ENCODE measurements around the gene KLHL7.

Gene KLHL7, protein sequence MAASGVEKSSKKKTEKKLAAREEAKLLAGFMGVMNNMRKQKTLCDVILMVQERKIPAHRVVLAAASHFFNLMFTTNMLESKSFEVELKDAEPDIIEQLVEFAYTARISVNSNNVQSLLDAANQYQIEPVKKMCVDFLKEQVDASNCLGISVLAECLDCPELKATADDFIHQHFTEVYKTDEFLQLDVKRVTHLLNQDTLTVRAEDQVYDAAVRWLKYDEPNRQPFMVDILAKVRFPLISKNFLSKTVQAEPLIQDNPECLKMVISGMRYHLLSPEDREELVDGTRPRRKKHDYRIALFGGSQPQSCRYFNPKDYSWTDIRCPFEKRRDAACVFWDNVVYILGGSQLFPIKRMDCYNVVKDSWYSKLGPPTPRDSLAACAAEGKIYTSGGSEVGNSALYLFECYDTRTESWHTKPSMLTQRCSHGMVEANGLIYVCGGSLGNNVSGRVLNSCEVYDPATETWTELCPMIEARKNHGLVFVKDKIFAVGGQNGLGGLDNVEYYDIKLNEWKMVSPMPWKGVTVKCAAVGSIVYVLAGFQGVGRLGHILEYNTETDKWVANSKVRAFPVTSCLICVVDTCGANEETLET

DNA sequence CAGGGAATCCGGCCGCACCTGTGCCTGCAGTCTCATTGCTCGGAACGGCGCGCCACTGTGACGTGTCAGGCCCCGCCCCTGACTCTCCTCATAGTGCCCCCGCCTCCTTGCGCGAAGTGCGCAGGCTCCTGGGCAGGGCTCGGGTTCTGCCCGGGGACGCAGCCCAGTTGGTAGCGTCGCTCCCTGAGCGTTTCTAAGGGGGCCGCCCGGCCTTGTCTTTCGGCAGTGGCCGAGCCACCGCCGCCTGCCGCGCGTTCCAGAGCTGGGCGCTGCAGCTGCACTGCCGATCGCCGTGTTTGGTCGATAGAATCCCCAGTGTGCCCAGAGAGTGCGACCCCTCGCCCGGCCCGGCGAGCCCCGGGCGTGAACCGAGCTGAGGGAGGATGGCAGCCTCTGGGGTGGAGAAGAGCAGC lies at the start of gene KLHL7:
Gene KLHL7, plus strand, starts transcription at position 142 of the 413 bp plus-strand sequence. Its CDS starts 242 bp downstream, at position 384.
- DNase-seq (ENCODE audit: low read depth in 2 of 2), result peak; percentile 92 to 98

DNA sequence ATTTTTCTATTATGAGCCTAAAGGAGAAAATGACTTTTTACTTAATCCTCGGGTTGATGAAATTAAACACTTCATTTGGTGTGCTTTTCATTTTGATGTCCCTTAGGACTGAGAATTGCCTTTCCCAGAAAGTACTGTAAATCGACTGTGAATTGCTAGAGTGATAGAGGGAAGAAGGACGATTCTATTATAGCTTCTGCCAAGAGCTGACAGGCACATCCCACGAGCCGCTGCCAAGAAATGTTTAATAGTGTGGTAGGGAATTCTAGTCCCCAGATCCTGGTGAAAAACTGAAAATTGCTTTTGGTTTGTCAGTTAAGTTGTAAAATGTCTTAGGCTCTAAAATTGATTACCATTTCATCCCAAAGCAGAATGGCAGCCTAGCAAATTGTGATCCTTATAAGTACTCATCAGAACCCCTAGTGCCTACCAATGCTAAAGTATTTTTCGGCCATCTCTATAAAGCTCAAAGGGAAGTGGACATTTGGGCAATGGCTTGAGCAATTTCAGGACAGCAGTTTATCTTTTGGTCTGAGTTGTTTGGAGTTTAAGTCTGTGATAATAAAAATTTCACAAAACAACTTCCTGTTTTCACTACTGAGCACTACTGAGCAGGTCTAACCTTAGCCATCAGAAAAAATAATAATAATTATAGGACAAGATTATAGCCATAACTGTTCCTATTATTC lies 47.0 kb upstream of the KLHL7 start:
- DNase-seq (ENCODE audit: low read depth in 2 of 2), result no peak

DNA sequence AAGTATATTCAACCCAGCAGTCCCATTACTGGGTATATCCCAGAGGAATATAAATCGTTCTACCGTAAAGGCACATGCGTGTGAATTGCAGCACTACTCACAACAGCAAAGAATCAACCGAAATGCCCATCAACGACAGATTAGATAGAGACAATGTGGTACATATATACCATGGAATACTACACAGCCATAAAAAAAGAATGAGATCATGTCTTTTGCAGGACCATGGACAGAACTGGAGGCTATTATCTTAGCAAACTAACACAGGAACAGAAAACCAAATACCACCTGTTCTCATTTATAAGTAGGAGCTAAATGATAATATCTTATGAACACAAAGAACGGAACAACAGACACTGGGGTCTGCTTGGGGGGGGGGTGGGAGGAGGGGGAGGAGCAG lies 44.3 kb upstream of the KLHL7 start:
- no peak for DNase-seq (ENCODE audit: low read depth in 2 of 2)

DNA sequence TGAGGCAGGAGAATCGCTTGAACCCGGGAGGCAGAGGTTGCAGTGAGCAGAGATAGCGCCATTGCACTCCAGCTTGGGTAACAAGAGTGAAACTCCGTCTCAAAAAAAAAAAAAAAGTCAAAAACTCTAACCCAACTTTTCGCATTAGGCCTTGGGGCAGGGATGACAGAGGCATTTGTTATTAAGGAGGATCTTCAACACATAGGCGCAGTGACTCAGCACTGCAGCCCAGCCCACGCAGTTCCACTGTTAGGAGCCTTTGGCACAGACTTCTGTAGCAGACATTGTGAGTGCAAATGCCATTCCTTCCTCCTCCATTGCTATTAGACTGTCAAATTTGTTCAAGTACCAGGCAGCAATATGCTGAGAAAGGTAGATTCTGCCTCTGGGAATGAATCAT lies 43.1 kb upstream of the KLHL7 start:
- DNase-seq (ENCODE audit: low read depth in 2 of 2), result no peak

DNA sequence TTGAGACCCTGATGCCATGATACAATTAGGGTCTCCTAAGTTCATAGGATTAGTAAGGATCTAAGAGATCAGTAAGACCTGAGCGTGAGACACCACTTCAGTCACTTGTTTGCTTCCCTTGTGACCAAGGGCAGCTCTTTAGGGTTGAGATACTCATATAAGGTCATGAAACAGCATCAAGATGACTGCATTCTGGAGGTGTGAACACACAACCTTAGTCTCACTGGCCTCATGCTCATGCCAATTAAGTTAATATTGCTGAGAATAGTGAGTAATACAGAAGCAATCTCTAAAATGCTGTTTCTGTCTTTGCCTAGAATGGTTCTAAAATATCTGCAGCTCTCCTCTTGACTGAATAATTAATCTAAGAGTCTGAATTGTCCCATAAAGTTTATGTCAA lies 39.6 kb upstream of the KLHL7 start:
- DNase-seq (ENCODE audit: low read depth in 2 of 2), result no peak

DNA sequence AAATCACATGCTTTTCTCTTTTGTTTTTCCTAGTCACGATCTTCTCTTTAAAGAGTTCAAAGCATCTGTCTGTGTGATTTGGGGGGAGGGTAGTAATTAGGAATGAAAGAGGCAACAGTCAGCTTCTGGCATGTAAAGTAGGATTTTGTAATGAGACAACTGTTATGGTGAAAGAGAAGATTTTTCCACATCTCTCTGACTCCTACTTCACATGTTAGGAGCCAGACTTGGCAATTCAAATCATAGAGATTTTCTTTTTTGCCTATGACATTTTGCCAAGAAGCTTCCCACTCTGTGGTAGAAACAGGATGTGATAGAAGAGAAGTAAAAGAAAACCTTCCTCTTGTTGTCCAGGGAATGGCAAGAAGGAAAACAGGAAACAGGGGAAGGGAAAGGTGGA lies 38.3 kb upstream of the KLHL7 start:
- DNase-seq (ENCODE audit: low read depth in 2 of 2), result no peak

DNA sequence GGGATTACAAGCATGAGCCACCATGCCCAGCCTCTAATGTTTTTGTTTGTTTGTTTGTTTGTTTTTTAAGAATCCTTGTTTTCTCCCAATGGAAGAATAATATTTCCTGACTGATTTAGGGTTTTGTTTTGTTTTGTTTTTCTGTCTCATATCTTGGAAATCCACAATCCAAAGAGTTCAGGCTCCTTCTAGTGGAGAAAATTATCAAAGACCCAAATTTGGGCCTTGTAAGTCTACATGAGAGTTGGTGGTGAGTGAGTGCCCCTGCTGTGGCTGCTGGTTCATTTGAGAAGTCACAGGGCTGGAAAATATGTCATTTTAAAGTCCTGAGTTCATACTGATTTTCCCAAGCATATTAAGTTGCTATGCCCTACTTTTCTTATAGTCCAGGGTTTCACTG lies 33.5 kb upstream of the KLHL7 start:
- DNase-seq (ENCODE audit: low read depth in 2 of 2), result no peak

DNA sequence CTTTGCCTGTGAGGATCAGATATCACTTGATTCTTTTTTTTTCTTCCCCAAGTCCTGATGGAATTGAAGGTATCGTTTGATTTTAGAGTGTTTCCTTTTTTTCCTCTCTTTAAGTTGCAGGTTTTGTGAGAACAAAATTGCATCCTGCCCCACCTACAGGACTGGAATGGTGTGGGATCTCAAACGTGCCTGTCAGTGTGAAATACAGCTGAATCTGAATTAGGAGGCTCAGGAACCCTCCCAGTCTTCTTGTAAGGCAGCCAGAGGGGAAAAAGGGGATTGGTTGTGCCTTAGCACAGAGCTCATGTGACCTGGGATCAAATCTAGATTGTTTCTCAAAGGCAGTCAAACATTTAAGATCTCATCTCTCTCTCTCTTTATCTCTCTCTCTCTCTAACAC lies 32.7 kb upstream of the KLHL7 start:
- no peak for DNase-seq (ENCODE audit: low read depth in 2 of 2)

DNA sequence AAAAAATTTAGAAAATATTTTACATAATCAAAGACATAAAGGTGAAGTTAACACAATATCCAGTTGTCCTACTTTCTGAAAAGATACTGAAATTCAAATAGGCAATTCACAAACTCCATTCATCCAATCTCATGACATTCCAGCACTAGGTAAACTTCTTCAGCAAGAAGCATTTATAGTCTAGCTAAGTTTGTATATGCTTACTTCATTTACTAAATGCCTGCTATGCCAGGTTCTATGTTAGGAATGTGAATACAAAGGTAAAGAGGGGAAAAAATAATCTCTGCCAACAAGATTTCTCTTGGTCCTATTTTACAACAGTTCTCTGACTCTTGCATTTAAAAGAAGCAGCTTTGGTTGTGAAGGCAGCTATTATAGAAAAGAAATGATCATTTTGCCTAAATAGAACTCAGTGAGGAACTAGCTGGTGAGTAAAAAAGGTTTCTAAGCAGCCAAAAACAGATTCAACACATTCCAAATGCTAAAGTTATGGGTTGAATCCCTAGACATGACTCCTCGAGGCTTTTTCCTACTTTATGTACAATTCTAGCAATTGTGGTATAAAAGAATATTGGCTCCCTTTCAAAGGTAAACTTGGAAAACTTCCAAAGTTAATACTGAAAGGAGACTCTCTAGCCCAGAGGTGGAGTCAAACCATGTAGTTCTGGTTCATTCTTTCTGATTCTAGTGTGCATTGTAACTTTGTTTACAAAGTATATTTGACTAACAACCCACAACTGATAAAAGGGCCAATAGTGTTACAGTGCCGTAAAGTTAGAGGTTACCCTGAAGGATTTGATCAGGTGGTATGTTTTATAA lies 30.9 kb upstream of the KLHL7 start:
- no peak for DNase-seq (ENCODE audit: low read depth in 2 of 2)

DNA sequence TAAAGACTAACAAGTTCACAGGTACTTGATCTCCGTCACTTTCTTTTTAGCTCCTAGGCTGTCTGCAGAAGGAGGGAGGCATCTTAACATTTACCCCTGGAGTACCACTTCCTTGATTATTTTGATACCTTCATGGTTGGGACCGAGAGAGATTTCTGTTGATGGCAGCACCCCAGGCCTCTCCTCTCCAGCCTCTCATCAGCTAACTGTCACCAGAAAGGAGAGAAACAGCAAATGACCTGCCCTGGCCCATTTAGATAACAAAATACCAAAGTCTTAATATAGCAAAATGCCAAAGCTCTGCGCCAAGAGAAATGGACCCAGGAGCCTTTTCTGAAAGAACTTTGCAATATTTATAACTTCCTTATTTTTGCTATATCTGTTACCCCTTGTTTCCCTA lies 30.0 kb upstream of the KLHL7 start:
- no peak for DNase-seq (ENCODE audit: low read depth in 2 of 2)

DNA sequence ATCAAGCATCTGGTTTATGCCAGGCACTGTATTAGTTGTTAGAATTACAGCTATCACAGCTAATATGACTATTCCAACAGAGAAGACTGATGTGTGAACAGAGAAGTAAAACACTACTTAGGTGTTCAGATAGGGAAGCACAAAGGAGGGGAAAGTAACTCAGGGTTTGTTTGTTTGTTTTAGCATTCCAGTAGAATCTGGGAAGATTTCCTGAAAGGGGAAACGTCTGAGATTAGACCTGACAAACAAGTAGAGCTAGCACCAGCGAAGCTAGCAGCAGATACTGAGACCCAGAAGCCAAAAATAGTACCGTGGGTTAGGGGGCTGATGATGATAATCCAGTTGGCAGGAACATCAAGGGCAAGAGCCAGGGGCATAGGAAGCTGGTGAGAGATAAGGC lies 28.8 kb upstream of the KLHL7 start:
- no peak for DNase-seq (ENCODE audit: low read depth in 2 of 2)

DNA sequence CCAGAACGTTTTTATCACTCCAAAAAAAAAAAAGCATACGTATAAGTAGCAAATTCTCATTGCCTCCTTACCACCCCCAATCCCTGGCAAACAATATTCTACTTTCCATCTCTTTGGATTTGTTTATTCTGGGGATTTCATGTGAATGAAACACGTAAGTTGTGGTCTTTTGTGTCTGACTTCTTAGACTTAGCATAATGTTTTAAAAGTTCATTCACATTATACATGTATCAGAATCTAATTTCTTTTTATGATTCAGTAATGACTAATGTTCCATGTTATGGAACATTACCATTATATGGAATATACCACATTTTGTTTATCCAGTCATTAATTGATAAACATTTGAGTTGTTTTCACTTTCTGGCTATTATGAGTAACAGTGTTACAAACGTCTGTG lies 12.5 kb upstream of the KLHL7 start:
- no peak for DNase-seq (ENCODE audit: low read depth in 2 of 2)

DNA sequence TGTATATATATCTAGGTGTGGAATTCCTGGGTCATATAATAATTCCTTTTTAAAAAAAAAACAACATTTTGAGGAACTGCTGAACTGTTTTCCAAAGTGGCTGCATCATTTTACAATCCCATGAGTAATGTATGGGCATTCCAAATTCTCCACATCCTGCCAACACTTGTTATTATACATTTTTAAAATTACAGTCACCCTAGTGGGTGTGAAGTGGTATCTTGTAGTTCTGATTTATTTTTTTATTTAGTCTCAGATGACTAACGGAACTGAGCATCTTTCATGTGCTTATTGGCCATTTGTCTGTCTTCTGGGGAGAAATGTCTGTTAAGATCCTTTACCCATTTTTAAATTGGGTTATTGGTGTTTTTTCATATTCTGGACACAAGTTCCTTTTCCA lies 12.0 kb upstream of the KLHL7 start:
- no peak for DNase-seq (ENCODE audit: low read depth in 2 of 2)

DNA sequence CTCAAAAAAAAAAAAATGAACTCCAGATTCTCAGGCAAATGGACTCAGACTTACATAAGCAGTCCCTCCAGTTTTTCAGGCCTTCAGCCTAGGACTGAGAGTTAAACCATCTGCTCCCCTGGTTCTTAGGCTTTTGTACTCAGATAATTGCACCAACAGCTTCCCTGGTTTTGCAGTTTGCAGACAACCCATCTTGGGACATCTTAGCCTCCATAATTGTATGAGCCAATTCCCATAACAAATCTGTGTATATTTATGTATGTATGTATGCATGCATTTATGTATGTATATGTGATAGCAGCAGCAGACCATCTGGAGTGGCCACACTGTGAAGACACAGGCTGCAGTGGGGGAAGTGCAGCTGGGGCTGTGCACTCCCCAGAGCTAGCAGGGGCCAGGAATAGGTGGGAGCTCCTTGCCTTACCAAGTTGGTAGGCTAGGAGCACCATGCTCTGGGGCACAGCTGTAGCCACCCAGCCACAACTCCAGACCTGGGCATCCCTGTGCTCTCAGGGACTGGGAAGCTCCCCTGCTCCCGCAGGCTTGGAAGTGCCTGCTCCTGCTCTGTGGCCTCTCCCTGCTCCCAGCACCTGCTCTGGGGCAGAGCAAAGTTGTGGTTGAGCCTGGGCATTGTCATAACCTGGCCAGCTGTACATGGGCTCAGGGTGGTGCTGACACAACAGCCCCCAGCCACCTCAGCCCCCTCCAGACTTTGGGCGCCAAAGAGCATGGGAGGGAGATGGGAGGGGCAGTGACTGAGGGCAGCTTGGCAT lies 8.9 kb upstream of the KLHL7 start:
- no peak for DNase-seq (ENCODE audit: low read depth in 2 of 2)

DNA sequence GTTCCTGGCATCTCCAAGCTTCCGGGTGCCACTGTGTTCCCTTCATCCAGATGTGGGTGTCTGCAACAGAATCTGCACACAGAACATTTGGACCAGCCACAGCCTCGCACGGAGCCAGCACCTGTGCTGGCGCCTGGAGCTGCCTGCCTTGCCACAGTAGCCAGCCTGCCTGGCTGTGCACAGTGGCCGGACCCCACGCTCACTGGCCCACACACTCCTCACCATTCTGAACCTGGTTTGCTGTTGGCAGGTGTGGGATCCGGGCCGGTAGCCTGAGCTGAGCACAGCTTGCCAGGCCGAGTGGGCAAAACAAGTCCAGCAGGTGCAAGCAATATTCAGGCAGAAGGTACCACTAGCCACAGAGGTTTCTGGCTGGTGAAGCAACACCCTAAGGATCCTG lies 7.6 kb upstream of the KLHL7 start:
- no peak for DNase-seq (ENCODE audit: low read depth in 2 of 2)

DNA sequence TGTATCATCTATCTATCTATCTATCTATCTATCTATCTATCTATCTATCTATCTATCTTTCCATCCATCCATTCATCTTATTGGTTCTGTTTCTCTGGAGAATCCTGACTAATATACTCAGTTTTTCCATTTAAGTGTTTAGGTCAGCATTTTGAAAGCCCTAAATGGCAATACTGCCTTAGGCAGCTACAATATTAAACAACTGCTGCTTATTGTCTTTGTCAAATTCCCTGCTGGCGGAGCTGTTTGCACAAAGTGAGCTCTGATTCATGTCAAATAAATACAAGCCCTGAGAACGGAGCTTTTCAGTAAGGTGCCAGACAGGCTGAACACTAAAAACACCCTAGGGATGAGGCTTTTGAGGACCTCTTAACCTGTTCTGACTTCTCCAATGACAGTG lies 7.1 kb upstream of the KLHL7 start:
- DNase-seq (ENCODE audit: low read depth in 2 of 2), result no peak

DNA sequence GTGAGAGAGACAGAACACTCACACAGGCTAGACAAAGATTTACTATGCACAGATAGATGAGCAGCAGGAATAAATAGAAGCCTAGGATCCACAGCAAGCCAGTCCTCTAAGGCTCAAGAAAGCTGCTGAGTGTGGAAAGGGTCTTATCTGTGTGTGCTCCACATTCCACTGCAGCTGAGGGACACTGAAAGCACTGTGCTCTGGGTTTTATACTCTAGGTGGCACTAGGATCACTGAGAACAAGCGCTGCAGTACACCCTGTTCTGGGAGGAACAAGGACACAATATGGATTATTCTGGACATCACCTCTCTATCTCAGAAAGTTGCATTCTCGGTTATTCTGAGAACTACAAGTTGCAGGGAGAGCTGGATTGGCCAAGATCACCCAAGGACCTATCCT lies 4.9 kb upstream of the KLHL7 start:
- DNase-seq (ENCODE audit: low read depth in 2 of 2), result no peak

DNA sequence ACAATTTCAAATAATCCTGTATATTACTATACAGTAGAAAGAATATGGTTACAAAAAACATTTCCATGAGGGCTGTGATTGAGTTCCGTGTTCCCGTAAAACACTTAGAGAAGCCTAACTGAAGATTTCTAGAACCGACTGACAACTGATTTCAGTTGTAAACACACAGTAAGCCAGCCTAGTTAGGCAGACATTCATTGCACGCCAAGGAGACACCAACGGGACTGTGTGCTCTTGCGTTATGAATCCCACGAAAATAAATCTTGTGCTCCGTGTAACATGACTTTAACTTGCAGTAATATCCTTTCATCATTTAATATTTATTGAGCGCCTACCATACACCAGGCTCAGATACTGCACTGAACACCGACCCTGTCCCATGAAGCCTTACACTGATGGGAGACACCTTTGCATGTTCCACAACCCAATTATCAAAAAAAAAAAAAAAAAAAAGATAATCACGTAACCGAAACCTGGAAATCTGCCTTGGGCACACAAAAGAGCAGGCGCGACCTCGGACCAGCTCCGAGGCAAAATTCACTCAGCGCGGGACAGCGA lies 420 bp upstream of the KLHL7 start:
- no peak for DNase-seq (ENCODE audit: low read depth in 2 of 2)

DNA sequence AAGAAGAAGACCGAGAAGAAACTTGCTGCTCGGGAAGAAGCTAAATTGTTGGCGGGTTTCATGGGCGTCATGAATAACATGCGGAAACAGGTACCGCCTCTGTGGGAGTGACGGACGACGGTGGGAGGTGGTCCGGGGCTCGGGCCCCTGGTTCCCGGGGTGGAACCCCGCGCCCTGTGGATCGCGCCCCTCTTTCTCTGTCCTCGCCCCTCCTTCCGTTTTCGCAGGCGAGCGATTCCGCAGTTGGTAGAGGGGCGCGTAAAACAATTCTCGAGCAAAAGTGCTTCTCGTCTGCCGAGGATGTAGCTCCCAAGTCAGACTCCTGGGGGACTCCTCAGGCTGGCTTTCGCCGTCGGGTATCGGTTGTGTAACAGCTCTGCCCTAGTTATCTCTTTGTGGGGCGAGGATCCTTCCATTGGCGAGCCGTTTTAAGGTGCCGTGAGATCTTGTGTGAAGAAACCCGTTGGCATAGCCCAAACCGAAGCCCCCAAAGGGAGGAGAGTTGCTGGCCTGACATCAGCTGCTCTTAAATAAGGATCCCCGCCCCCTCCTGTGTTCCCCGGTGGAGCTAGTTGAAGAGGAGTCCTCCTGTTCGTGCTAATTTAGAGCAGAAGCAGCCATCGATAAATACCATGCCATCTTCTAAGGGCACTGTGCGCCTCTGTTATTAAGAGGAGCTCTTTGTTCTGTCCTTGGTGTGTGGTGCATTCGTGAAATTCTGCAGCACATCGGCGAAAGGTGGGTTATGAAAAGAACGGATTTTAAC lies 655 bp downstream of the KLHL7 start:
- peak; percentile 12 to 16 for DNase-seq (ENCODE audit: low read depth in 2 of 2)
